ENCODE measurements around the gene DNAJB4. TPM values are rescaled to one million over a fixed set of nuclear protein-coding genes. Genes with fewer than 3 reads are reported as not detected.

DNAJB4 gene
- total and polyA plus RNA-seq, 2 donors (not counting 1 experiment from before 2014, with no cell fraction given): 3.6 to 17.0 TPM

DNA sequence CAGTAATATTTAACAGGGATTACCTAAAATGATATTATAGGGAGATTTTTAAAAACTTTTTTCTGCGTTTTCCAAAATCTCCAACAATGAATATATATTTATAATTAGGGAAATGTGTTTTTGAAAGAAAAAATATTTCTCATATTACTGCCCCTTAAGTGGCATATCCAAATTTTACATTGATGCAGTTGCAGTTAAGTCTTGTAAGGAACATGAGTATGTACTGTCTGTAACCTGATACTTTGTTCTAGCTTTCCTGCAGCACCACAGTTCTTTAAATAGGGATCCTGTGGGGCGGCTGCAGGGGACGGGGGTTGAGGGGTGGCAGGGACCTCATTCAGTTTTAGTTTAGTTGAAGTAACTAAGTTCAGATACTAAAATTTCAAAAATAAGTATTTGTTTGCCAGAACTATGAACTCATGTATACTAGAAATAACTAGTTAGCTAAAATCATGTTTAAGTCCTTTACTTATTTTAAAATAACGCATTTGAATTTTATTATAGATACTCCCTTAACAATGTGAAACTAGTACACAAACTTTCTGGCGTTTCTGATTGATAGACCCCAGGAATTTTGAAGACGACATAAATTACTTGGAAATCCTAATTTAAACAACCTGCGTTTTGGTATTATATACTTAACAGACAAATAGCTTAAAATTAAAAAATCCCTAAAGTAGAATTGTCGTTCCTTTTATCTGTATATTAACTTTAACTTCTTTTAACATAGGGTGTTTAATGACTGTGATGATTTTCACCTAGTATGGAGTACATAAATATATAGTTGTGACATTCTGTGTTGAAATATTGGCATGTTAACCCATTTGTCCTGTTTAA, 639 bp upstream of the DNAJB4 start:
- peaks cover 16% of the 10 kb centered on the region for H3K79me2 ChIP-seq (ENCODE audit: control insufficient read depth, insufficient read depth, low read length)
- H2AFZ ChIP-seq (ENCODE audit: insufficient read depth, low read depth, low read length, poor library complexity, severe bottlenecking): peak overlapping the region; percentile 69
- peak overlapping the region; percentile 81 for H3K9ac ChIP-seq (ENCODE audit: low read length)
- ATAC-seq (ENCODE audit: low read depth) (peak; percentile 47), DNase-seq (no peak)
- H3K27me3 ChIP-seq (replicated peaks in 1 of 4; ENCODE audit: control extremely low read depth in 1 of 4, control insufficient read depth in 3 of 4, insufficient read depth in 4 of 4, low read length in 3 of 4): no peaks in the 10 kb centered on the region
- Mint-ChIP-seq H3K27me3 (no peaks in the 10 kb centered on the region), H3K27ac (peak overlapping the region; percentile 97), H3K4me3 (peak overlapping the region; percentile 85), H3K9me3 (ENCODE audit: insufficient read depth) (no peaks in the 10 kb centered on the region), H3K4me1 (peaks cover 43% of the 10 kb centered on the region)
- H3K4me3 ChIP-seq (ENCODE audit: control extremely low read depth in 1 of 5, extremely low read depth in 1 of 5, insufficient read depth in 1 of 5, low read depth in 2 of 5, low read length in 4 of 5): peak overlapping the region; percentile 55 to 95 (median 66)
- H3K27ac ChIP-seq (ENCODE audit: low read length in 2 of 2): peak overlapping the region; percentile 97 to 98
- intact Hi-C loops (cut with micrococcal nuclease): loop anchor here (1.0 kb wide), 2 partner anchors 25 to 321 kb away; partner anchors contain the start of gene FUBP1
- H4K20me1 ChIP-seq (ENCODE audit: control insufficient read depth, insufficient read depth, low read length, poor library complexity, severe bottlenecking): no peaks in the 10 kb centered on the region
- POLR2A ChIA-PET: interaction anchor here (1.0 to 2.8 kb wide), 2 partner anchors 26 to 225 kb away, joined by 3 to 19 read pairs; partner anchors contain the start of genes FUBP1 and MIGA1
- TF ChIP-seq EZH2 (IDR thresholded peaks at IDR 0.05; ENCODE audit: borderline replicate concordance, insufficient read depth, low read depth, low read length, poor library complexity, severe bottlenecking): no peak
- TF ChIP-seq, protein P1, sequence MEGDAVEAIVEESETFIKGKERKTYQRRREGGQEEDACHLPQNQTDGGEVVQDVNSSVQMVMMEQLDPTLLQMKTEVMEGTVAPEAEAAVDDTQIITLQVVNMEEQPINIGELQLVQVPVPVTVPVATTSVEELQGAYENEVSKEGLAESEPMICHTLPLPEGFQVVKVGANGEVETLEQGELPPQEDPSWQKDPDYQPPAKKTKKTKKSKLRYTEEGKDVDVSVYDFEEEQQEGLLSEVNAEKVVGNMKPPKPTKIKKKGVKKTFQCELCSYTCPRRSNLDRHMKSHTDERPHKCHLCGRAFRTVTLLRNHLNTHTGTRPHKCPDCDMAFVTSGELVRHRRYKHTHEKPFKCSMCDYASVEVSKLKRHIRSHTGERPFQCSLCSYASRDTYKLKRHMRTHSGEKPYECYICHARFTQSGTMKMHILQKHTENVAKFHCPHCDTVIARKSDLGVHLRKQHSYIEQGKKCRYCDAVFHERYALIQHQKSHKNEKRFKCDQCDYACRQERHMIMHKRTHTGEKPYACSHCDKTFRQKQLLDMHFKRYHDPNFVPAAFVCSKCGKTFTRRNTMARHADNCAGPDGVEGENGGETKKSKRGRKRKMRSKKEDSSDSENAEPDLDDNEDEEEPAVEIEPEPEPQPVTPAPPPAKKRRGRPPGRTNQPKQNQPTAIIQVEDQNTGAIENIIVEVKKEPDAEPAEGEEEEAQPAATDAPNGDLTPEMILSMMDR (IDR thresholded peaks at IDR 0.05): no peak
- CTCF ChIA-PET: interaction anchor here (0.5 to 2.2 kb wide), 9 partner anchors 9 to 194 kb away, joined by 3 to 18 read pairs (median 4); partner anchors contain the start of gene FUBP1
- no peaks in the 10 kb centered on the region for H3K36me3 ChIP-seq (replicated peaks in 1 of 2; ENCODE audit: control extremely low read depth in 1 of 2, control insufficient read depth in 1 of 2, extremely low read depth in 1 of 2, insufficient read depth in 2 of 2, low read length in 1 of 2)
- no CpG with 5 or more reads among the region's 8 CpGs for WGBS (ENCODE audit: insufficient coverage)
- H3K9me3 ChIP-seq (ENCODE audit: control extremely low read depth in 1 of 3, control insufficient read depth in 2 of 3, insufficient read depth in 1 of 3, low read length in 2 of 3): no peaks in the 10 kb centered on the region
- H3K4me2 ChIP-seq (replicated peaks; ENCODE audit: low read depth, low read length, poor library complexity, severe bottlenecking): peak overlapping the region; percentile 71
- H3K4me1 ChIP-seq (ENCODE audit: control insufficient read depth in 2 of 2, insufficient read depth in 2 of 2, low read length in 2 of 2): peaks cover 0 to 20% of the 10 kb centered on the region in 2 donors

DNA sequence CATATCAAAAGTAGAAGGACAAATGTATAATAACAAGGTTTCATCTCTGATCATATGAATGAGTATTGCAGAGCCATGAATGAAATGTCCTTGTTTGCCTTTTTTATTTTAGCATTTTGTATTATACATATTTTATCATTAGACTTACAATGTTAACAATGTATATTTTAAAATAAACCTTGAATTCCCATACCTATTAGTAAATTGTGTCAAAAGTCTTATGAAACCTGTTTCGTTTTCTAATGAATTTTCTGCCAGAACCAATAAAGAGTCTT, 646 bp downstream of the DNAJB4 start:
- Mint-ChIP-seq H3K27me3 (no peaks in the 10 kb centered on the region), H3K4me3 (peak overlapping the region; percentile 85), H3K9me3 (ENCODE audit: insufficient read depth) (no peaks in the 10 kb centered on the region), H3K4me1 (peaks cover 44% of the 10 kb centered on the region), H3K27ac (peak overlapping the region; percentile 97)
- Histone ChIP-seq H4K20me1 (ENCODE audit: control insufficient read depth, insufficient read depth, low read length, poor library complexity, severe bottlenecking) (no peaks in the 10 kb centered on the region), H3K4me3 (ENCODE audit: control extremely low read depth in 1 of 5, extremely low read depth in 1 of 5, insufficient read depth in 1 of 5, low read depth in 2 of 5, low read length in 4 of 5) (peak overlapping the region; percentile 55 to 95 (median 66)), H3K4me1 (ENCODE audit: control insufficient read depth in 2 of 2, insufficient read depth in 2 of 2, low read length in 2 of 2) (peaks cover 0 to 20% of the 10 kb centered on the region in 2 donors), H3K27me3 (replicated peaks in 1 of 4; ENCODE audit: control extremely low read depth in 1 of 4, control insufficient read depth in 3 of 4, insufficient read depth in 4 of 4, low read length in 3 of 4) (no peaks in the 10 kb centered on the region), H3K79me2 (ENCODE audit: control insufficient read depth, insufficient read depth, low read length) (peaks cover 16% of the 10 kb centered on the region), H2AFZ (ENCODE audit: insufficient read depth, low read depth, low read length, poor library complexity, severe bottlenecking) (peak overlapping the region; percentile 69), H3K9ac (ENCODE audit: low read length) (peak overlapping the region; percentile 81), H3K27ac (ENCODE audit: low read length in 2 of 2) (peak overlapping the region in 1 of 2 donors; percentile 98), H3K36me3 (replicated peaks in 1 of 2; ENCODE audit: control extremely low read depth in 1 of 2, control insufficient read depth in 1 of 2, extremely low read depth in 1 of 2, insufficient read depth in 2 of 2, low read length in 1 of 2) (no peaks in the 10 kb centered on the region), H3K9me3 (ENCODE audit: control extremely low read depth in 1 of 3, control insufficient read depth in 2 of 3, insufficient read depth in 1 of 3, low read length in 2 of 3) (no peaks in the 10 kb centered on the region), H3K4me2 (replicated peaks; ENCODE audit: low read depth, low read length, poor library complexity, severe bottlenecking) (peak overlapping the region; percentile 71)
- ATAC-seq (ENCODE audit: low read depth): no peak
- ChIA-PET CTCF (interaction anchor here (1.1 to 2.2 kb wide), 5 partner anchors 10 to 109 kb away, joined by 3 to 18 read pairs (median 6); partner anchors contain the start of gene FUBP1), POLR2A (interaction anchor here (1.4 to 2.8 kb wide), 2 partner anchors 27 to 29 kb away, joined by 3 to 19 read pairs; partner anchors contain the start of gene FUBP1)
- WGBS (ENCODE audit: insufficient coverage): no CpG with 5 or more reads among the region's 1 CpG
- TF ChIP-seq, protein P1 (IDR thresholded peaks at IDR 0.05): no peak
- no peak for TF ChIP-seq EZH2 (IDR thresholded peaks at IDR 0.05; ENCODE audit: borderline replicate concordance, insufficient read depth, low read depth, low read length, poor library complexity, severe bottlenecking)
- DNase-seq: no peak
- intact Hi-C loops (cut with micrococcal nuclease): loop anchor here (1.0 kb wide), 1 partner anchor 246 kb away; the partner anchor contains the start of gene USP33

Data from B cell (primary cell).